Activated CD4-positive, alpha-beta T cell treated with anti-CD3 and anti-CD28 coated beads, Interleukin-2, amount 10 ng/mL, durations not matched to agents 7 days and 5 days (primary cell): ENCODE measurements around the gene AGPAT2. TPM values are rescaled to one million over a fixed set of nuclear protein-coding genes. Genes with fewer than 3 reads are reported as not detected.

Experiments
- CTCF ChIA-PET: fragments of 350-600 bp; sonication (Branson Sonifier 250); formaldehyde crosslinking; loops from one replicate; lab custom pipeline; 2021; ENCODE audit warnings: antibody characterized with exemption; lab: Charles Lee
- POLR2A ChIA-PET: fragments of 350-600 bp; sonication (Branson Sonifier 250); formaldehyde crosslinking; loops from one replicate; lab custom pipeline; 2021; ENCODE audit warnings: antibody characterized with exemption; lab: Charles Lee
- DNase-seq: peaks from one replicate; pipeline ENCODE4 v3.0.0-alpha.2; 2020
- H3K27ac Mint-ChIP-seq: one replicate; pipeline ENCODE4 v1.8.0; 2021; ENCODE audit warnings: mild to moderate bottlenecking, moderate library complexity, mixed read lengths
- H3K27me3 Mint-ChIP-seq: one replicate; pipeline ENCODE4 v1.8.0; 2021; ENCODE audit warnings: mixed read lengths
- H3K36me3 Mint-ChIP-seq: one replicate; pipeline ENCODE4 v1.8.0; 2021; ENCODE audit warnings: low read depth, mixed read lengths
- H3K4me1 Mint-ChIP-seq: one replicate; pipeline ENCODE4 v1.8.0; 2021; ENCODE audit warnings: mixed read lengths
- H3K4me3 Mint-ChIP-seq: one replicate; pipeline ENCODE4 v1.8.0; 2021; ENCODE audit warnings: mild to moderate bottlenecking, moderate library complexity, mixed read lengths
- H3K9me3 Mint-ChIP-seq: one replicate; pipeline ENCODE4 v1.8.0; 2021; ENCODE audit warnings: mixed read lengths
- total RNA-seq, 2 experiments: library from RNA; stranded (reverse); gene quantifications; one replicate each; pipeline ENCODE4 v1.2.3, GENCODE V29; 2021

Gene AGPAT2
- total RNA-seq, 2 experiments from 2014 or later: 15.0 to 17.0 TPM

DNA sequence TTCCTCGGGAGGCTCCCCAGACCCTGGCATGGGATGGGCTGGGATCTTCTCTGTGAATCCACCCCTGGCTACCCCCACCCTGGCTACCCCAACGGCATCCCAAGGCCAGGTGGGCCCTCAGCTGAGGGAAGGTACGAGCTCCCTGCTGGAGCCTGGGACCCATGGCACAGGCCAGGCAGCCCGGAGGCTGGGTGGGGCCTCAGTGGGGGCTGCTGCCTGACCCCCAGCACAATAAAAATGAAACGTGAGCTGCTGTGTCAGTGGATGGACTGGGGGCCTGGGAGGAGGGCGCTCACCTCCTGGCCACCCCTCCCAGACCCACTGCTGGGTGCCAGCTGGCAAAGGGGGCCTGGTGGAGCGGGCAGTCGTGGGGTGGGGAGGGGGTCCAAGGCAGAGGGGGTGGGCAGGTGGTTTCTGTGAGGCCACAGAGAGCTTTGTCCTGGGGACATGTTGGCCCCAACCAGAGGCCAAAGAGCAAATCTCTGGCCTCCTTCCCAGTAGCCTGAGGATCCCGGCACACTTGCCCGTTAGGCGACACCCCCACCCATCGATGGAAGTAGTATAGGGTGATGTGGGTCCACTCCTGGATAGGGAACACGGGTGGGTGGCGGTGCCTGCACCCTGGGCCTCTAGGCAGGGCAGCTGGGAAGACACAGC lies 14.7 kb downstream of the AGPAT2 start:
- Mint-ChIP-seq H3K36me3 (no peaks in the 10 kb centered on the region), H3K9me3 (no peaks in the 10 kb centered on the region), H3K4me1 (peaks cover 2% of the 10 kb centered on the region), H3K27ac (no peak overlapping the region), H3K27me3 (no peaks in the 10 kb centered on the region), H3K4me3 (no peak overlapping the region)
- ChIA-PET CTCF (interaction anchor here (1.0 to 2.0 kb wide), 8 partner anchors 10 to 309 kb away, joined by 3 to 11 read pairs (median 3); partner anchors contain the start of genes DNLZ and EGFL7), POLR2A (interaction anchor here (0.9 kb wide), 1 partner anchor 56 kb away, joined by 4 read pairs; no protein-coding TSS in a partner anchor)
- DNase-seq: no peak

DNA sequence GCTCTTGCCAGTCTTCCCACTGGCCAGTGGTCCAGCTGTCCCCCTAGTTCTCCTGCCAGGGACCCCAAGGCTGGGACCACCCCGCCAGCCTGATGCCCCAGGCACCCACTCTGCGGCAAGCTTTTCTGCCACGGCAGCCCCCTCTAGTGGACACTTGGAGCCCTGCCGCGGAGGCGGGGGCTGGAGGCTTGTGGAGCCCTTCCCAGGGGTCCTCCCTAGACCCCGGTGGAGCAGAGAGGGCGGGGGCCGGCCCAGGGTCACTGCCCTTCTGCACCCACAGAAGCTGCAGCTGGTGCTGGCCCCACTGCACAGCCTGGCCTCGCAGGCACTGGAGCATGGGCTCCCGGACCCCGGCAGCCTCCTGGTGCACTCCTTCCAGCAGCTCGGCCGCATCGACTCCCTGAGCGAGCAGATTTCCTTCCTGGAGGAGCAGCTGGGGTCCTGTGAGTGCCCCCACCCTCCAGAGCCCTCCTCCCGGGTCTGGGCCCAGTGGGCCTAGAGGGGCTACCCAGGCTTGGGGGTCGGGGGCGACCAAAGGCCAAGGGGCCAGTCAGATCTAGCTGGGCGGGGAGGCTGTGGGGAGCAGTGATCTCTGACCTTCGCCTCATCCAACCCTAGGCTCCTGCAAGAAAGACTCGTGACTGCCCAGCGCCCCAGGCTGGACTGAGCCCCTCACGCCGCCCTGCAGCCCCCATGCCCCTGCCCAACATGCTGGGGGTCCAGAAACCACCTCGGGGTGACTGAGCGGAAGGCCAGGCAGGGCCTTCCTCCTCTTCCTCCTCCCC lies 15.4 kb downstream of the AGPAT2 start:
- no peak overlapping the region for H3K4me3 Mint-ChIP-seq
- no peak overlapping the region for H3K27ac Mint-ChIP-seq
- CTCF ChIA-PET: interaction anchor here (0.7 to 2.0 kb wide), 11 partner anchors 10 to 308 kb away, joined by 3 to 11 read pairs (median 3); partner anchors contain the start of genes DNLZ and EGFL7
- no peaks in the 10 kb centered on the region for H3K27me3 Mint-ChIP-seq
- POLR2A ChIA-PET: interaction anchor here (0.9 kb wide), 1 partner anchor 56 kb away, joined by 4 read pairs; no protein-coding TSS in a partner anchor
- peaks cover 2% of the 10 kb centered on the region for H3K4me1 Mint-ChIP-seq
- peak; percentile 31 for DNase-seq
- no peaks in the 10 kb centered on the region for H3K36me3 Mint-ChIP-seq
- H3K9me3 Mint-ChIP-seq: no peaks in the 10 kb centered on the region

DNA sequence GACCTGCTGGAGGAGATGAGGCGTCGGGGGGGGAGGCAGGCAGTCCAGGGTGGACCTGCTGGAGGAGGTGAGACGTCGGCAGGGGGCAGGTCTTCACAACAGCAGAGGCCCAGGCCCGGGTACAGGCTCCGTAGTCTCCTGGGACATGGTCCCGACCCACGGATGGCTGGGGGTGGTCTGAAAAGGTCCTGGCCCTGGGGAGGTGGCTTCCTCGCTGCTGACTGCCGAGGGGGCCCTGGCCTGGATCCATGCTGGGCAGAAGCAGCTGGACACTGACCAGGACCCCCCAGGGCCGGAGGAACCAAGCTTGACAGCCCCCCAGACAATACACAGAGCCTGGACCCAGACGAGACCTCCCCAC lies 16.0 kb downstream of the AGPAT2 start:
- ChIA-PET CTCF (interaction anchor here (0.7 to 2.0 kb wide), 8 partner anchors 11 to 308 kb away, joined by 3 to 11 read pairs (median 3); partner anchors contain the start of gene DNLZ), POLR2A (no interaction called here)
- no peak for DNase-seq
- Mint-ChIP-seq H3K4me1 (peaks cover 2% of the 10 kb centered on the region), H3K36me3 (no peaks in the 10 kb centered on the region), H3K9me3 (no peaks in the 10 kb centered on the region), H3K27me3 (peaks cover 3% of the 10 kb centered on the region), H3K4me3 (no peak overlapping the region), H3K27ac (no peak overlapping the region)

GRCh38 chr9:136670576-136671253 lies 16.5 kb downstream of the AGPAT2 start:
- ChIA-PET POLR2A (no interaction called here), CTCF (interaction anchor here (1.0 to 1.8 kb wide), 3 partner anchors 27 to 185 kb away, joined by 3 to 5 read pairs (median 4); no protein-coding TSS in a partner anchor)
- H3K4me1 Mint-ChIP-seq: peaks cover 2% of the 10 kb centered on the region
- no peaks in the 10 kb centered on the region for H3K9me3 Mint-ChIP-seq
- H3K36me3 Mint-ChIP-seq: no peaks in the 10 kb centered on the region
- no peak overlapping the region for H3K27ac Mint-ChIP-seq
- no peak for DNase-seq
- H3K27me3 Mint-ChIP-seq: peaks cover 3% of the 10 kb centered on the region
- H3K4me3 Mint-ChIP-seq: no peak overlapping the region

GRCh38 chr9:136669791-136670464 lies 17.3 kb downstream of the AGPAT2 start:
- no peak for DNase-seq
- ChIA-PET CTCF (no interaction called here), POLR2A (no interaction called here)
- peaks cover 6% of the 10 kb centered on the region for H3K27me3 Mint-ChIP-seq
- no peak overlapping the region for H3K27ac Mint-ChIP-seq
- H3K4me1 Mint-ChIP-seq: peaks cover 5% of the 10 kb centered on the region
- H3K4me3 Mint-ChIP-seq: no peak overlapping the region
- H3K36me3 Mint-ChIP-seq: no peaks in the 10 kb centered on the region
- H3K9me3 Mint-ChIP-seq: no peaks in the 10 kb centered on the region

DNA sequence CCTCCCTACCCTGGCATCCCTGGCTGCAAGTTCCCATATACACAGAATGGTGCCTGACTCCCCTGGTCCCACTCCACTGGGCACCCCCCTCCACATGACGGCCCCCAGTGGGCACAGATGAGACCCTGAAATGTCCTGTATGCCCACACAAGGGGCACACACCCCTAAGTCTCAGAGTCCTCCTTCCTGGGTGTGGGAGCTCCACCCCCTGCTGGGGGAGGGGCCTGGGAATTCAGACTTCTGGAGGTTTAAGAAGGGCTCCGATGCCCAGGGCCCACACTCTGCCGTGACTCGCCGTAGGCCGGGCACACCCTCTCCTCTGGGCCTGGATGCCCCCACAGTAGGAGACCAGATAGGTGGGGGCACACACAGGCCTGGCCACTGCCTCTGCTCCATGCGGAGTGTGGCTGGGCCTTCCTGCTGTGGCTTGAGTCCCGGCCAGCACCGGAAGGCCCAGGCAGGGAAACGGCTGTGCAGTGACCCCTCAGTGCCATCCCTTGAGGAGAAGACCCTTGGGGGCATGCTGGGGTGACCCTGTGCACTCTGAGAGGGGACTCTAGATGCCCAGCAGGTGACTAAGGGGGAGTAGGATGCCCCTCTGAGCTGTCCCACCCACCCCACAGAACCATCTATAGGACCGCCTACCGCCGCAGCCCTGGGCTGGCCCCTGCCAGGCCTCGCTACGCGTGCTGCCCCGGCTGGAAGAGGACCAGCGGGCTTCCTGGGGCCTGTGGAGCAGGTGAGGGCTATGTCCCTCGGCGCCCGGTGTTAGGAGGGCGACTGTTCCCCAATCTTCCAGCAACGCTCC lies 18.1 kb downstream of the AGPAT2 start:
- POLR2A ChIA-PET: no interaction called here
- Mint-ChIP-seq H3K4me1 (peaks cover 7% of the 10 kb centered on the region), H3K27me3 (peaks cover 9% of the 10 kb centered on the region), H3K4me3 (no peak overlapping the region), H3K27ac (no peak overlapping the region), H3K9me3 (no peaks in the 10 kb centered on the region), H3K36me3 (no peaks in the 10 kb centered on the region)
- CTCF ChIA-PET: interaction anchor here (1.7 kb wide), 1 partner anchor 13 kb away, joined by 4 read pairs; no protein-coding TSS in a partner anchor
- no peak for DNase-seq

GRCh38 chr9:136667940-136668760 lies 19.1 kb downstream of the AGPAT2 start:
- Mint-ChIP-seq H3K27ac (no peak overlapping the region), H3K9me3 (no peaks in the 10 kb centered on the region), H3K4me3 (no peak overlapping the region), H3K27me3 (peaks cover 9% of the 10 kb centered on the region), H3K36me3 (no peaks in the 10 kb centered on the region), H3K4me1 (peaks cover 7% of the 10 kb centered on the region)
- no peak for DNase-seq
- ChIA-PET POLR2A (no interaction called here), CTCF (interaction anchor here (0.8 to 1.7 kb wide), 2 partner anchors 12 to 14 kb away, joined by 4 read pairs; no protein-coding TSS in a partner anchor)

DNA sequence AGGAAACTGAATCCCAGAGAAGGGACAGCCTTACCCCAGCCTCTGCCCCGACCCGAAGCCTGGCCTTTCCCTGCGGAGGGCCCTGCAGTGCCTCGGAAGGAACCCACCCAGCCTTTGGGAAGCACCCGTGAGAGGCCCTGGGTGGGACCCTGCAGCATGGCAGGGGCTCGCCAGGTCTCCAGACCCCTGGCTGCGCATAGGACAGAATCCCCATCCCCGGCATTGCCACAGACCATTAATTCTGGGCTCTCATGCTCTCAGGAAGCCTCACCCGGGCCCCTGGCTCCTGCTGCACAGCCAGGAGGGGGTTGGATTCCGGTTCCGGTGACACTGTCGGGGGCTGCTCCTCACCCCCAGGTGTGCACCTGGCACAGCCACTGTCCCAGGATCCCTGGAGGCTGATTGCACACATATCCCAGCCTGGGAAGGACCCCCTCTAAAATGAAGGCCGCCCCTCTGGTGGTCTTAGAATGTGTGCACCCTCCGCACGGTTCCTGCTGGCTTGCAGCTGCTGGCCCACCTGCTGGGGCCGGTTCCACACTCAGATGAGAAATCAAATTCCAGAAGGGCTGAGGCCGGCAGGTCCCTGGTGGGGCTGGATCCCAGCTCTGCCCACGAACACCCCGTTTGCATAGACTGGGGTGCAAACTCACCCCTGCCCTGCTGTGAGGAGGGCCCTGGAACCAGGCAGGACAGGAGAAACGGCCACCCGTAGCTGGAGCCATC lies 19.9 kb downstream of the AGPAT2 start:
- H3K4me1 Mint-ChIP-seq: peaks cover 7% of the 10 kb centered on the region
- no peaks in the 10 kb centered on the region for H3K36me3 Mint-ChIP-seq
- H3K27ac Mint-ChIP-seq: no peak overlapping the region
- DNase-seq: no peak
- H3K27me3 Mint-ChIP-seq: peaks cover 9% of the 10 kb centered on the region
- POLR2A ChIA-PET: no interaction called here
- H3K4me3 Mint-ChIP-seq: no peak overlapping the region
- no peaks in the 10 kb centered on the region for H3K9me3 Mint-ChIP-seq
- CTCF ChIA-PET: interaction anchor here (0.8 to 1.7 kb wide), 3 partner anchors 13 to 19 kb away, joined by 3 to 4 read pairs (median 4); no protein-coding TSS in a partner anchor

- ChIA-PET CTCF (interaction anchor here (0.9 kb wide), 1 partner anchor 20 kb away, joined by 3 read pairs; no protein-coding TSS in a partner anchor), POLR2A (no interaction called here)
- no peak for DNase-seq
- Mint-ChIP-seq H3K4me3 (peak overlapping the region; percentile 22), H3K27me3 (peaks cover 9% of the 10 kb centered on the region), H3K4me1 (peaks cover 7% of the 10 kb centered on the region), H3K36me3 (no peaks in the 10 kb centered on the region), H3K27ac (no peak overlapping the region), H3K9me3 (no peaks in the 10 kb centered on the region)
Measured at GRCh38 chr9:136666372-136667213, 20.7 kb downstream of the AGPAT2 start.
